Activated effector memory CD4-positive, alpha-beta T cell treated with anti-CD3 and anti-CD28 coated beads, Interleukin-2, amount 50 U/mL, for 16 hours (primary cell): ENCODE measurements around the gene SEC23IP.

ENCODE experiments used
- DNase-seq: peaks from one replicate; pipeline ENCODE4 v3.0.0-alpha.2; 2020

SEC23IP gene

GRCh38 chr10:119947300-119947699 lies 54.8 kb downstream of the SEC23IP start:
- no peak for DNase-seq

GRCh38 chr10:119957451-119957850 lies 64.9 kb downstream of the SEC23IP start:
- DNase-seq, result no peak

- DNase-seq, result no peak
These were observed 70.3 kb downstream of the SEC23IP start for GRCh38 chr10:119962837-119963236.

GRCh38 chr10:119967066-119967465 lies 74.5 kb downstream of the SEC23IP start:
- no peak for DNase-seq

DNA sequence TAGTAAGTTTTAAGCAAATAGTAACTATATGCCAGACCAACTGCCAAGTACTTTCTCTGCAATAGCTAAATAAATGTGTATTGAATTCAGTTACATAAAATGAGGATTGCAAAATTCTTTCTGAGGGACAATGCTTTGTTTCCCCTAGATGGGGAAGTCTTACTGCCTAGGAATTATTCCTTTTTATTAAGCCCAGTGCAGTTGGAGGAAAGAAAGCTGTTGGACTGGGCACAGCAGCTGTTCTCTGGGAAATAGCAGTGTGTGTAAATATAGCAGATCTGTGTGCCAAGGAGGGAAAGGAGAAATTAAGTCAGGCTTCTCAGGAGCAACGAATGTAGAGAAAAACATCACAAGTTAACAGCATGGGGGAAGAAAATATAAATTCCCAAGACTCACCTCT lies 77.1 kb downstream of the SEC23IP start:
- no peak for DNase-seq

- DNase-seq, result no peak
These were observed 77.6 kb downstream of the SEC23IP start for GRCh38 chr10:119970107-119970506.

GRCh38 chr10:119970963-119971362 lies 78.4 kb downstream of the SEC23IP start:
- no peak for DNase-seq

GRCh38 chr10:119973281-119973680 lies 80.8 kb downstream of the SEC23IP start:
- no peak for DNase-seq

- no peak for DNase-seq
These were observed 83.9 kb downstream of the SEC23IP start for GRCh38 chr10:119976421-119976820.

DNA sequence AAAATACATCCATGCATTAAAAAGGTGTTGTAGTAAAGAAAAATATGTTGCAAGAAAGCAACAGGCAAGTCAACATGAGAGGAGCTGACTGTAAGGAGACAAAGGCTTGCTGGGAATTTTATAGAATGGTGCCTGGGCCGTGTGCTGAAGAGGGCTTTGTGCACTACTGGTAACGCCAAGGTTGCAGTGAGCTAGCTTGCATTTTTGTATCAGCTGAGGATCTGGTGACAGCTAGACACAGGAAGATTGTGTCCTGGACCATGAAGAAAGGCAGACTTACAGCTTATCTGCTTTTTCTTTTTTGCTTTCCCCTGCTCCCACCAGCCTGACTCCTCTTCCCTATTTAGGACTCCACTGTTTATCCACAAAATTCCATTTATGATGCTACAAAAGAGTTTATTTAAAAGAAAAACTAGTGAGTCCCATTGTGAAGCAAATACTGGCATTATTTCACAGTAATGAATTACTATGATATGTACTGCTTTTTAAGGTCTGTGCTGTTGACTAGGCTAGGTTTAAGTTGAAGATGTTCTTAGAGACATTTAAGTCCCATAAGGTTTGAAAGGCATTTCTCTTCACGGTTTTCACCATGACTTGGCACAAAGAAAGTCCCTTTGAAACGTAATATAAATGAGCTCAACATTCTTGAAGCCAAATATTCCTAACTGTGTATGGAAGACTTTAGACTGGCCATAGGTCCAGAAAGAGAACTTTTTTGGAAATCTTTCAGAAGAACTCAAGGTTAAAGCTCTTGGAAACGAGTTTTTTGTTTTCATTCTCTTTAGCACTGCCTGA lies 88.6 kb downstream of the SEC23IP start:
- DNase-seq, result no peak

DNA sequence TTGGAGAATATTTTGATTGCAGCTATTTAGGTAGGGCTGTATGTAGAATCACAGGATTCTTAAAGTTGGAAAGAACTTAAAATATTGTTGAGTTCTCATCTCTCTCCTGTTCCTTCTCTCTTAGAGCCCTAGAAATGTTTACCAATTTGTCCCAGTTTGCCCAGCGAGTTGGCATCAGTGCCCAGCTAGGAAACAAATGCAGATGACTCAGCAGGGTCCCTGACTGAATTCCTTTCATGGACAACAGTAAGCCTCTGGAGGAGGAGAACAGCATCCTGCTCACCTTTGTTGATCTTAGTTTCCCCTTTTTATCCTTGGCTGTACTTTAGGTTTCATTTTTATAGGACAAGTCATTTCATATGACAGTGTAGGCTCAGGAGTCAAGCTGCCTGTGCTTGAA lies 89.3 kb downstream of the SEC23IP start:
- no peak for DNase-seq

DNA sequence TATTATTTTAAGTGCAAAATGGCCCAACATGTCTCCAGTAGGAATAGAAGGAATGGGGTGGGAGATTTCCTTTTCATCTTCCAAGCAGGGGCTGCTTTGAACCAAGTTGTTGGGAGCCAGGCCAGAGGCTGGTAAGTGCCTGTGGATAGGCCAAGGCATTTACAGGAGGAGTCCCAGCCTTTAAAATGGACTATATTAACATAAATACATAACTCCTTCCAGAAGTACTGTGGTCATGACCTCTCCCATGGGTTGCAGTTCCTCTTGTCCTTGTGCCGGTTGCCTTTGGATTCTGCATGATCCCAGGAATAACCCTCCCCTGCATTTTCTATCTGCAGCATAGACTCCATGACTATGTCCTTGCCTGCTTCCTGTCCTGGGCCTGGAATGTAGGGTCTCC lies 95.8 kb downstream of the SEC23IP start:
- DNase-seq, result no peak

- DNase-seq, result no peak
These were observed 97.4 kb downstream of the SEC23IP start for GRCh38 chr10:119989966-119990365.

- DNase-seq, result no peak
These were observed 98.5 kb downstream of the SEC23IP start for GRCh38 chr10:119991066-119991465.

DNA sequence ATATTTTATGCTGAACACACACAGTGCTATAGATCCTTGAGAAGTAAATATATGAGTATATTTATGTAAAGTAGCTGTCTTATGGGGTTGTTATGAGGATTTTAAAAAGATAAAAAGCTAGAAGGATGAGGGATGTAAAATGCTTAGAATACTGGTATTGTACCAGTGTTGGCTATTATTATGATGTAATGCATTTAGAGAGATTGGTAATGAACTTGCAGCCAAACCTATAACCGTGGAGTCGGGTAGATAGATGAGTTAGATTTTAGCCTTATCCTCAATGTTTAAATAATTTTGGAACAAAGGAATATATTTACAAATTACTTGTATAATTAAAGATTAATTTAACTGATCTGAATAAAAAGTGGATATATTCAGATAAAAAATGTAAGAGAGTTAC lies 99.3 kb downstream of the SEC23IP start:
- DNase-seq, result no peak
